ENCODE results near the gene LMO7.

GRCh38 chr13:75876142-75877050 is 240.3 kb downstream of the LMO7 start:
- no peak for TF ChIP-seq TAF1 (IDR thresholded peaks at IDR 0.05; ENCODE audit: low read depth)
- no peak for TF ChIP-seq CEBPB (IDR thresholded peaks at IDR 0.05)
- no peak for TF ChIP-seq EP300 (IDR thresholded peaks at IDR 0.05; ENCODE audit: borderline replicate concordance)
- TF ChIP-seq FOXM1 (IDR thresholded peaks at IDR 0.05; ENCODE audit: borderline replicate concordance, low read depth), result no peak
- TF ChIP-seq, protein P1, sequence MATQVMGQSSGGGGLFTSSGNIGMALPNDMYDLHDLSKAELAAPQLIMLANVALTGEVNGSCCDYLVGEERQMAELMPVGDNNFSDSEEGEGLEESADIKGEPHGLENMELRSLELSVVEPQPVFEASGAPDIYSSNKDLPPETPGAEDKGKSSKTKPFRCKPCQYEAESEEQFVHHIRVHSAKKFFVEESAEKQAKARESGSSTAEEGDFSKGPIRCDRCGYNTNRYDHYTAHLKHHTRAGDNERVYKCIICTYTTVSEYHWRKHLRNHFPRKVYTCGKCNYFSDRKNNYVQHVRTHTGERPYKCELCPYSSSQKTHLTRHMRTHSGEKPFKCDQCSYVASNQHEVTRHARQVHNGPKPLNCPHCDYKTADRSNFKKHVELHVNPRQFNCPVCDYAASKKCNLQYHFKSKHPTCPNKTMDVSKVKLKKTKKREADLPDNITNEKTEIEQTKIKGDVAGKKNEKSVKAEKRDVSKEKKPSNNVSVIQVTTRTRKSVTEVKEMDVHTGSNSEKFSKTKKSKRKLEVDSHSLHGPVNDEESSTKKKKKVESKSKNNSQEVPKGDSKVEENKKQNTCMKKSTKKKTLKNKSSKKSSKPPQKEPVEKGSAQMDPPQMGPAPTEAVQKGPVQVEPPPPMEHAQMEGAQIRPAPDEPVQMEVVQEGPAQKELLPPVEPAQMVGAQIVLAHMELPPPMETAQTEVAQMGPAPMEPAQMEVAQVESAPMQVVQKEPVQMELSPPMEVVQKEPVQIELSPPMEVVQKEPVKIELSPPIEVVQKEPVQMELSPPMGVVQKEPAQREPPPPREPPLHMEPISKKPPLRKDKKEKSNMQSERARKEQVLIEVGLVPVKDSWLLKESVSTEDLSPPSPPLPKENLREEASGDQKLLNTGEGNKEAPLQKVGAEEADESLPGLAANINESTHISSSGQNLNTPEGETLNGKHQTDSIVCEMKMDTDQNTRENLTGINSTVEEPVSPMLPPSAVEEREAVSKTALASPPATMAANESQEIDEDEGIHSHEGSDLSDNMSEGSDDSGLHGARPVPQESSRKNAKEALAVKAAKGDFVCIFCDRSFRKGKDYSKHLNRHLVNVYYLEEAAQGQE (IDR thresholded peaks at IDR 0.05; ENCODE audit: low read depth), result no peak
- TF ChIP-seq RAD21 (IDR thresholded peaks at IDR 0.05; ENCODE audit: low read depth), result peak; percentile 91
- no peak for TF ChIP-seq YY1 (IDR thresholded peaks at IDR 0.05; ENCODE audit: low read depth)
- TF ChIP-seq TEAD4 (IDR thresholded peaks at IDR 0.05), result no peak
- TF ChIP-seq, protein P2, sequence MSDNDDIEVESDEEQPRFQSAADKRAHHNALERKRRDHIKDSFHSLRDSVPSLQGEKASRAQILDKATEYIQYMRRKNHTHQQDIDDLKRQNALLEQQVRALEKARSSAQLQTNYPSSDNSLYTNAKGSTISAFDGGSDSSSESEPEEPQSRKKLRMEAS (IDR thresholded peaks at IDR 0.05), result no peak
